T-cell (primary cell): ENCODE data around the gene GPRC5D. TPM values are rescaled to one million over a fixed set of nuclear protein-coding genes. Genes with fewer than 3 reads are reported as not detected.
A peak's percentile ranks its signal among the peaks of the same experiment; 100 is the strongest.

Source experiments
- ATAC-seq, 4 experiments: fragments of 200-7000 bp in 3 of 4; fragments of 150-1000 bp in 1 of 4; cut with Tn5 transposase; replicated peaks in 1 of 4; 1 replicate in 3 of 4; 2 replicates in 1 of 4; pipeline ENCODE4 v1.10.0; 2021; ENCODE audit warnings: moderate library complexity in 3 of 4, mild to moderate bottlenecking in 2 of 4, moderate number of reproducible peaks in 1 of 4
- CTCF ChIA-PET, 2 donors: fragments of 300-600 bp; sonication (Branson Sonifier 250); formaldehyde crosslinking; loops; one replicate each; lab custom pipeline; 2022; ENCODE audit warnings: antibody characterized with exemption in 2 of 2; lab: Charles Lee
- POLR2A ChIA-PET, 2 donors: fragments of 300-600 bp; sonication (Branson Sonifier 250); formaldehyde crosslinking; loops; one replicate each; lab custom pipeline; 2022; ENCODE audit warnings: antibody characterized with exemption in 2 of 2; lab: Charles Lee
- DNase-seq, 35 experiments: peaks; one replicate each; pipeline versions ENCODE4 v3.0.0 to v3.0.0-alpha.2; 2013 to 2023
- H3K27ac ChIP-seq: one replicate; pipeline ENCODE4 v1.5.1; 2013; ENCODE audit warnings: low read length
- H3K27me3 ChIP-seq, 2 experiments: replicated peaks in 1 of 2; 1 replicate in 1 of 2; 2 replicates in 1 of 2; pipeline versions ENCODE4 v1.6.1 to v1.7.0; 2013; ENCODE audit warnings: low read length in 1 of 2, mixed read lengths in 1 of 2; ENCODE audit not compliant: control insufficient read depth in 2 of 2, insufficient read depth in 2 of 2; ENCODE audit errors: extremely low read depth in 1 of 2
- H3K36me3 ChIP-seq, 2 donors: 1 replicate in 1 of 2; 2 replicates in 1 of 2; pipeline versions ENCODE4 v1.6.1 to v1.7.0; 2013; ENCODE audit warnings: low read length in 1 of 2; ENCODE audit not compliant: control insufficient read depth in 2 of 2, insufficient read depth in 1 of 2; ENCODE audit errors: extremely low read depth in 1 of 2
- H3K4me1 ChIP-seq, 2 experiments: 1 replicate in 1 of 2; 2 replicates in 1 of 2; pipeline versions ENCODE4 v1.6.1 to v1.7.0; 2013; ENCODE audit warnings: low read length in 2 of 2, mixed read lengths in 1 of 2; ENCODE audit not compliant: insufficient read depth in 2 of 2, control insufficient read depth in 1 of 2; ENCODE audit errors: extremely low read depth in 1 of 2
- H3K4me3 ChIP-seq, 2 donors: 1 replicate in 1 of 2; 2 replicates in 1 of 2; pipeline versions ENCODE4 v1.5.1 to v1.7.0; 2013; ENCODE audit warnings: mild to moderate bottlenecking in 2 of 2, low read length in 1 of 2, moderate library complexity in 1 of 2; ENCODE audit not compliant: control insufficient read depth in 1 of 2; ENCODE audit errors: extremely low read depth in 1 of 2
- H3K9me3 ChIP-seq: 2 replicates; pipeline ENCODE4 v1.7.0; 2013
- H3K27ac Mint-ChIP-seq, 2 donors: one replicate each; pipeline ENCODE4 v1.8.0; 2020 to 2021; ENCODE audit warnings: mild to moderate bottlenecking in 2 of 2, mixed read lengths in 2 of 2
- H3K27me3 Mint-ChIP-seq, 2 donors: one replicate each; pipeline ENCODE4 v1.8.0; 2021 to 2022; ENCODE audit warnings: mixed read lengths in 2 of 2
- H3K36me3 Mint-ChIP-seq: one replicate; pipeline ENCODE4 v1.8.0; 2021; ENCODE audit warnings: mixed read lengths
- H3K4me1 Mint-ChIP-seq, 3 donors: one replicate each; pipeline ENCODE4 v1.8.0; 2020 to 2022; ENCODE audit warnings: mixed read lengths in 3 of 3, mild to moderate bottlenecking in 1 of 3
- H3K4me3 Mint-ChIP-seq, 3 donors: one replicate each; pipeline ENCODE4 v1.8.0; 2020 to 2022; ENCODE audit warnings: mild to moderate bottlenecking in 3 of 3, mixed read lengths in 3 of 3, moderate library complexity in 3 of 3
- H3K9me3 Mint-ChIP-seq, 3 donors: one replicate each; pipeline ENCODE4 v1.8.0; 2020 to 2022; ENCODE audit warnings: mixed read lengths in 3 of 3
- WGBS: methylation state at CpG from one replicate; pipeline ENCODE4 v1.1.5; 2013; ENCODE audit warnings: missing lambda C conversion rate; ENCODE audit not compliant: insufficient coverage; 5-methylcytosine and 5-hydroxymethylcytosine counted together
- total RNA-seq, 35 experiments: library from RNA in 6 of 35; stranded (reverse) in 6 of 35; fragments of 120-200 nt in 1 of 35; gene quantifications; one replicate each; pipeline versions ENCODE4 v1.2.1 to v1.2.4 and lab custom pipeline; 2013 to 2026

GPRC5D gene
- total RNA-seq, 5 donors from 2014 or later (not counting 1 experiment from before 2014, with no cell fraction given), result not detected

GRCh38 chr12:12927211-12928079 is 24.5 kb downstream of the GPRC5D start:
- Histone ChIP-seq H3K4me1 (no peaks in the 10 kb centered on the region), H3K27me3 (peaks cover 2 to 8% of the 10 kb centered on the region in 2 experiments), H3K27ac (no peak overlapping the region), H3K36me3 (no peaks in the 10 kb centered on the region), H3K9me3 (no peaks in the 10 kb centered on the region), H3K4me3 (no peak overlapping the region)
- WGBS, result 89% methylated on average over 19 of the region's 27 CpGs
- H3K27me3 Mint-ChIP-seq, result peaks cover 0 to 4% of the 10 kb centered on the region in 2 donors
- peak in 27 of 35 experiments; percentile 3 to 73 (median 40) for DNase-seq
- no peaks in the 10 kb centered on the region for H3K9me3 Mint-ChIP-seq
- peak overlapping the region; percentile 36 to 63 (median 57) for H3K4me3 Mint-ChIP-seq
- H3K36me3 Mint-ChIP-seq, result peaks cover 4% of the 10 kb centered on the region
- H3K27ac Mint-ChIP-seq, result no peak overlapping the region
- POLR2A ChIA-PET, result no interaction called here
- no peaks in the 10 kb centered on the region for H3K4me1 Mint-ChIP-seq
- CTCF ChIA-PET, result interaction anchor here in 1 of 2 donors (0.6 kb wide), 1 partner anchor 171 kb away, joined by 4 read pairs; no protein-coding TSS in a partner anchor
- ATAC-seq, result peak in 2 of 4 experiments; percentile 46 to 76

- H3K36me3 Mint-ChIP-seq, result peaks cover 4% of the 10 kb centered on the region
- H3K36me3 ChIP-seq, result no peaks in the 10 kb centered on the region
- H3K27ac Mint-ChIP-seq, result no peak overlapping the region
- CTCF ChIA-PET, result interaction anchor here (0.6 kb wide), 2 partner anchors 128 to 171 kb away, joined by 3 to 4 read pairs; no protein-coding TSS in a partner anchor
- H3K27ac ChIP-seq, result no peak overlapping the region
- H3K4me3 Mint-ChIP-seq, result peak overlapping the region in 1 of 3 donors; percentile 57
- H3K9me3 ChIP-seq, result no peaks in the 10 kb centered on the region
- 97% methylated on average over 11 of the region's 18 CpGs for WGBS
- H3K4me1 Mint-ChIP-seq, result no peaks in the 10 kb centered on the region
- no peak overlapping the region for H3K4me3 ChIP-seq
- H3K4me1 ChIP-seq, result no peaks in the 10 kb centered on the region
- DNase-seq (no peak), ATAC-seq (no peak)
- peaks cover 0 to 4% of the 10 kb centered on the region in 2 donors for H3K27me3 Mint-ChIP-seq
- H3K27me3 ChIP-seq, result peaks cover 2 to 8% of the 10 kb centered on the region in 2 experiments
- H3K9me3 Mint-ChIP-seq, result no peaks in the 10 kb centered on the region
- POLR2A ChIA-PET, result no interaction called here
These were observed 25.3 kb downstream of the GPRC5D start for GRCh38 chr12:12926571-12927071.

- peaks cover 0 to 4% of the 10 kb centered on the region in 2 donors for H3K27me3 Mint-ChIP-seq
- H3K36me3 Mint-ChIP-seq, result no peaks in the 10 kb centered on the region
- H3K4me3 Mint-ChIP-seq, result no peak overlapping the region
- DNase-seq, result no peak
- peaks cover 2 to 8% of the 10 kb centered on the region in 2 experiments for H3K27me3 ChIP-seq
- H3K9me3 Mint-ChIP-seq, result no peaks in the 10 kb centered on the region
- no peak overlapping the region for H3K4me3 ChIP-seq
- no CpG with 5 or more reads among the region's 1 CpG for WGBS
- H3K36me3 ChIP-seq, result no peaks in the 10 kb centered on the region
- ATAC-seq, result no peak
- ChIA-PET CTCF (no interaction called here), POLR2A (interaction anchor here in 1 of 2 donors (0.6 kb wide), 1 partner anchor 10 kb away, joined by 6 read pairs; no protein-coding TSS in a partner anchor)
- no peak overlapping the region for H3K27ac Mint-ChIP-seq
- H3K4me1 ChIP-seq, result no peaks in the 10 kb centered on the region
- H3K4me1 Mint-ChIP-seq, result no peaks in the 10 kb centered on the region
- no peak overlapping the region for H3K27ac ChIP-seq
- no peaks in the 10 kb centered on the region for H3K9me3 ChIP-seq
These were observed 26.6 kb downstream of the GPRC5D start for GRCh38 chr12:12925388-12925787.

- ATAC-seq (no peak), DNase-seq (no peak)
- Histone ChIP-seq H3K36me3 (no peaks in the 10 kb centered on the region), H3K27ac (no peak overlapping the region), H3K27me3 (peaks cover 2 to 8% of the 10 kb centered on the region in 2 experiments), H3K4me1 (no peaks in the 10 kb centered on the region), H3K4me3 (no peak overlapping the region), H3K9me3 (no peaks in the 10 kb centered on the region)
- POLR2A ChIA-PET, result no interaction called here
- Mint-ChIP-seq H3K27me3 (peaks cover 0 to 4% of the 10 kb centered on the region in 2 donors), H3K27ac (no peak overlapping the region), H3K4me3 (no peak overlapping the region), H3K36me3 (no peaks in the 10 kb centered on the region), H3K4me1 (no peaks in the 10 kb centered on the region), H3K9me3 (no peaks in the 10 kb centered on the region)
- 100% methylated on average over 1 of the region's 4 CpGs for WGBS
- CTCF ChIA-PET, result interaction anchor here in 1 of 2 donors (0.6 kb wide), 1 partner anchor 1327 kb away, joined by 5 read pairs; no protein-coding TSS in a partner anchor
These were observed 27.8 kb downstream of the GPRC5D start for GRCh38 chr12:12924169-12924568.

- H3K27ac ChIP-seq, result no peak overlapping the region
- H3K36me3 ChIP-seq, result no peaks in the 10 kb centered on the region
- no peaks in the 10 kb centered on the region for H3K9me3 ChIP-seq
- H3K4me3 ChIP-seq, result no peak overlapping the region
- no peak for DNase-seq
- POLR2A ChIA-PET, result no interaction called here
- WGBS, result 77% methylated on average over 4 of the region's 7 CpGs
- no peaks in the 10 kb centered on the region for H3K9me3 Mint-ChIP-seq
- H3K27ac Mint-ChIP-seq, result no peak overlapping the region
- ATAC-seq, result no peak
- H3K36me3 Mint-ChIP-seq, result no peaks in the 10 kb centered on the region
- no peaks in the 10 kb centered on the region for H3K4me1 Mint-ChIP-seq
- H3K4me1 ChIP-seq, result no peaks in the 10 kb centered on the region
- H3K4me3 Mint-ChIP-seq, result no peak overlapping the region
- peaks cover 4% of the 10 kb centered on the region in 2 donors for H3K27me3 Mint-ChIP-seq
- H3K27me3 ChIP-seq, result peaks cover 2 to 8% of the 10 kb centered on the region in 2 experiments
- CTCF ChIA-PET, result no interaction called here
These were observed 29.0 kb downstream of the GPRC5D start for GRCh38 chr12:12922978-12923377.

GRCh38 chr12:12922191-12922616 is 29.8 kb downstream of the GPRC5D start:
- H3K9me3 ChIP-seq, result no peaks in the 10 kb centered on the region
- peaks cover 4 to 8% of the 10 kb centered on the region in 2 donors for H3K27me3 Mint-ChIP-seq
- no peak overlapping the region for H3K27ac ChIP-seq
- DNase-seq, result no peak
- H3K36me3 Mint-ChIP-seq, result no peaks in the 10 kb centered on the region
- ChIA-PET POLR2A (no interaction called here), CTCF (interaction anchor here (0.6 to 1.5 kb wide), 3 partner anchors 8 to 334 kb away, joined by 3 to 6 read pairs (median 4); no protein-coding TSS in a partner anchor)
- no peaks in the 10 kb centered on the region for H3K36me3 ChIP-seq
- H3K9me3 Mint-ChIP-seq, result no peaks in the 10 kb centered on the region
- H3K4me3 Mint-ChIP-seq, result no peak overlapping the region
- H3K27ac Mint-ChIP-seq, result no peak overlapping the region
- no peaks in the 10 kb centered on the region for H3K4me1 Mint-ChIP-seq
- H3K4me1 ChIP-seq, result no peaks in the 10 kb centered on the region
- peaks cover 2 to 8% of the 10 kb centered on the region in 2 experiments for H3K27me3 ChIP-seq
- no peak for ATAC-seq
- 88% methylated on average over 4 of the region's 6 CpGs for WGBS
- H3K4me3 ChIP-seq, result no peak overlapping the region
